ENCODE results near the gene KRT38. TPM values are rescaled to one million over a fixed set of nuclear protein-coding genes. Genes with fewer than 3 reads are reported as not detected.

KRT38 gene
- polyA plus RNA-seq, 1 of the 3 experiments (the other 2 are of a cell fraction): not detected

GRCh38 chr17:41446806-41447205, 6.0 kb upstream of the KRT38 start:
- H3K4me1 ChIP-seq (ENCODE audit: control insufficient read depth in 1 of 2, insufficient read depth in 2 of 2, low read depth in 1 of 2, low read length in 1 of 2): no peaks in the 10 kb centered on the region
- H3K27ac ChIP-seq (ENCODE audit: low read depth in 2 of 2, low read length in 1 of 2): no peak overlapping the region; a peak in 1 of 4 replicates
- POLR2A ChIA-PET: no interaction called here
- H3K9me2 ChIP-seq: no peaks in the 10 kb centered on the region
- TF ChIP-seq USF2 (IDR thresholded peaks at IDR 0.05; ENCODE audit: borderline replicate concordance, low read depth, low read length): no peak
- no peak for TF ChIP-seq USF1 (IDR thresholded peaks at IDR 0.05; ENCODE audit: borderline replicate concordance, low read depth)
- TF ChIP-seq REST (IDR thresholded peaks at IDR 0.05; ENCODE audit: low read depth, low read length): no peak
- no peaks in the 10 kb centered on the region; the same call in 1 of the 2 replicates for H3K27me3 ChIP-seq (ENCODE audit: insufficient read depth)
- H2AFZ ChIP-seq (ENCODE audit: low read depth): no peak overlapping the region
- no peaks in the 10 kb centered on the region for H3K36me3 ChIP-seq (replicated peaks in 1 of 2; ENCODE audit: control insufficient read depth in 1 of 2, insufficient read depth in 2 of 2, low read length in 1 of 2)
- no peak for DNase-seq
- WGBS (ENCODE audit: low lambda C conversion rate): 8% methylated on average over 2 of the region's 2 CpGs
- no peak overlapping the region for H3K4me3 ChIP-seq (ENCODE audit: low read depth in 2 of 2, low read length in 1 of 2)
- H4K20me1 ChIP-seq (ENCODE audit: insufficient read depth): no peaks in the 10 kb centered on the region
- no peak overlapping the region for H3K9ac ChIP-seq
- H3K79me2 ChIP-seq (ENCODE audit: insufficient read depth): no peaks in the 10 kb centered on the region
- no peaks in the 10 kb centered on the region; the same call in 1 of the 2 replicates for H3K9me3 ChIP-seq
- CTCF ChIA-PET: interaction anchor here (2.0 kb wide), 1 partner anchor 102 kb away, joined by 7 read pairs; no protein-coding TSS in a partner anchor
- peak overlapping the region; percentile 48; the same call in 1 of the 2 replicates for H3K4me2 ChIP-seq
- H3F3A ChIP-seq (replicated peaks; ENCODE audit: insufficient read depth): peaks cover 9% of the 10 kb centered on the region

- CTCF ChIA-PET: interaction anchor here (1.0 kb wide), 1 partner anchor 27 kb away, joined by 3 read pairs; no protein-coding TSS in a partner anchor
- TF ChIP-seq YY1 (IDR thresholded peaks at IDR 0.05; ENCODE audit: low read depth): no peak
- no peak for TF ChIP-seq MAX (IDR thresholded peaks at IDR 0.05; ENCODE audit: low read depth)
- TF ChIP-seq CTCF (IDR thresholded peaks at IDR 0.05): no peak
- no peak for TF ChIP-seq GATA2 (CRISPR knock-in tag; IDR thresholded peaks at IDR 0.05)
- no peak for TF ChIP-seq TEAD4 (IDR thresholded peaks at IDR 0.05; ENCODE audit: borderline replicate concordance, insufficient read depth)
- TF ChIP-seq ELF1 (IDR thresholded peaks at IDR 0.05): no peak
- TF ChIP-seq EP300 (IDR thresholded peaks at IDR 0.05; ENCODE audit: borderline replicate concordance in 1 of 2, low read depth in 1 of 2, low read length in 1 of 2): no peak
- no peak for TF ChIP-seq FOXJ3 (CRISPR knock-in tag; IDR thresholded peaks at IDR 0.05)
- no peak for TF ChIP-seq RXRA (IDR thresholded peaks at IDR 0.05; ENCODE audit: borderline replicate concordance, low read depth)
- TF ChIP-seq CHD2 (IDR thresholded peaks at IDR 0.05; ENCODE audit: low read length, partially characterized antibody): no peak
- TF ChIP-seq SMC3 (IDR thresholded peaks at IDR 0.05; ENCODE audit: low read depth, low read length): no peak
- no peak for TF ChIP-seq RFX5 (IDR thresholded peaks at IDR 0.05; ENCODE audit: low read length)
- TF ChIP-seq USF2 (IDR thresholded peaks at IDR 0.05; ENCODE audit: borderline replicate concordance, low read depth, low read length): no peak
- no peak for TF ChIP-seq FOXM1 (IDR thresholded peaks at IDR 0.05; ENCODE audit: low read depth)
- no peak for TF ChIP-seq TAF1 (IDR thresholded peaks at IDR 0.05; ENCODE audit: borderline replicate concordance, low read depth, low read length)
- TF ChIP-seq PBX3 (IDR thresholded peaks at IDR 0.05): no peak
- H3K27me3 ChIP-seq (ENCODE audit: insufficient read depth): no peaks in the 10 kb centered on the region; the same call in 1 of the 2 replicates
- H3K4me3 ChIP-seq (ENCODE audit: low read depth in 2 of 2, low read length in 1 of 2): no peak overlapping the region
- DNase-seq: no peak
- WGBS (ENCODE audit: low lambda C conversion rate): 37% methylated on average over 3 of the region's 3 CpGs
- H3K36me3 ChIP-seq (replicated peaks in 1 of 2; ENCODE audit: control insufficient read depth in 1 of 2, insufficient read depth in 2 of 2, low read length in 1 of 2): no peaks in the 10 kb centered on the region
- H3K9me2 ChIP-seq: no peaks in the 10 kb centered on the region
- no peak overlapping the region for H3K27ac ChIP-seq (ENCODE audit: low read depth in 2 of 2, low read length in 1 of 2)
- H4K20me1 ChIP-seq (ENCODE audit: insufficient read depth): no peaks in the 10 kb centered on the region
- H3K9me3 ChIP-seq: no peaks in the 10 kb centered on the region
- H3F3A ChIP-seq (replicated peaks; ENCODE audit: insufficient read depth): peaks cover 9% of the 10 kb centered on the region
- no peak overlapping the region for H3K9ac ChIP-seq
- POLR2A ChIA-PET: no interaction called here
- no peaks in the 10 kb centered on the region for H3K4me1 ChIP-seq (ENCODE audit: control insufficient read depth in 1 of 2, insufficient read depth in 2 of 2, low read depth in 1 of 2, low read length in 1 of 2)
- no peak overlapping the region for H2AFZ ChIP-seq (ENCODE audit: low read depth)
- H3K4me2 ChIP-seq: no peak overlapping the region
- H3K79me2 ChIP-seq (ENCODE audit: insufficient read depth): no peaks in the 10 kb centered on the region
Observed at GRCh38 chr17:41444640-41445039, 3.9 kb upstream of the KRT38 start.
